Activated CD4-positive, alpha-beta T cell treated with anti-CD3 and anti-CD28 coated beads, Interleukin-2, amount 50 U/mL, for 1 hour (primary cell): ENCODE results near the gene PLEKHA7.
"Not testable (repeated sequence)": the region's sequence is repeated elsewhere in the genome, so short reads cannot be mapped to it uniquely, and the experiment has no call there.

ENCODE experiments used
- DNase-seq: peaks from one replicate; pipeline ENCODE4 v3.0.0-alpha.2; 2020

Gene PLEKHA7

GRCh38 chr11:16977136-16977993 lies 36.8 kb downstream of the PLEKHA7 start:
- DNase-seq: no peak

- no peak for DNase-seq
Observed at GRCh38 chr11:16976379-16976778, 37.8 kb downstream of the PLEKHA7 start.

GRCh38 chr11:16975906-16976305 lies 38.3 kb downstream of the PLEKHA7 start:
- no peak for DNase-seq

- no peak for DNase-seq
Observed at GRCh38 chr11:16973338-16973964, 40.8 kb downstream of the PLEKHA7 start.

- DNase-seq: no peak
Observed at GRCh38 chr11:16969010-16969999, 44.9 kb downstream of the PLEKHA7 start.

- no peak for DNase-seq
Observed at GRCh38 chr11:16968196-16968595, 46.0 kb downstream of the PLEKHA7 start.

- DNase-seq: no peak
Observed at GRCh38 chr11:16966930-16967671, 47.1 kb downstream of the PLEKHA7 start.

- no peak for DNase-seq
Observed at GRCh38 chr11:16964501-16964900, 49.7 kb downstream of the PLEKHA7 start.

- no peak for DNase-seq
Observed at GRCh38 chr11:16963316-16963876, 50.8 kb downstream of the PLEKHA7 start.

GRCh38 chr11:16962589-16962988 lies 51.6 kb downstream of the PLEKHA7 start:
- DNase-seq: not testable (repeated sequence)

- no peak for DNase-seq
Observed at GRCh38 chr11:16962146-16962545, 52.1 kb downstream of the PLEKHA7 start.

- no peak for DNase-seq
Observed at GRCh38 chr11:16960250-16960649, 54.0 kb downstream of the PLEKHA7 start.

- DNase-seq: no peak
Observed at GRCh38 chr11:16959602-16960001, 54.6 kb downstream of the PLEKHA7 start.

- no peak for DNase-seq
Observed at GRCh38 chr11:16958833-16959232, 55.4 kb downstream of the PLEKHA7 start.

GRCh38 chr11:16956538-16957153 lies 57.6 kb downstream of the PLEKHA7 start:
- DNase-seq: no peak

- DNase-seq: no peak
Observed at GRCh38 chr11:16953663-16954062, 60.6 kb downstream of the PLEKHA7 start.

GRCh38 chr11:16946477-16947282 lies 67.5 kb downstream of the PLEKHA7 start:
- DNase-seq: no peak

- DNase-seq: peak; percentile 13
Observed at GRCh38 chr11:16945671-16946469, 68.3 kb downstream of the PLEKHA7 start.

- DNase-seq: no peak
Observed at GRCh38 chr11:16942911-16943310, 71.3 kb downstream of the PLEKHA7 start.

- DNase-seq: no peak
Observed at GRCh38 chr11:16942342-16942741, 71.9 kb downstream of the PLEKHA7 start.
